GM12878 (cell line): ENCODE measurements around the gene NOL4L. TPM values are rescaled to one million over a fixed set of nuclear protein-coding genes. Genes with fewer than 3 reads are reported as not detected.

Experiments
- ATAC-seq: fragments of 200-7000 bp; cut with Tn5 transposase; 3 replicates; pipeline ENCODE4 v1.9.1; 2020; ENCODE audit warnings: mild to moderate bottlenecking, moderate library complexity
- BruUV-seq: library from RNA; stranded (reverse); fragments of 400-500 nt; replicated peaks from 2 replicates; lab custom pipeline; 2021; lab: Mats Ljungman, UMichigan
- CTCF ChIA-PET: fragments of 300-600 bp; sonication (Branson Sonifier 250); formaldehyde crosslinking; extraction: SDS; loops from one replicate; lab custom pipeline; 2021; ENCODE audit warnings: inconsistent platforms; lab: Yijun Ruan, JAX
- POLR2A ChIA-PET: fragments of 350-600 bp; formaldehyde crosslinking; extraction: SDS; loops from one replicate; lab custom pipeline; 2021; ENCODE audit warnings: inconsistent platforms; lab: Charles Lee
- RAD21 ChIA-PET: fragments of 300-600 bp; sonication (Branson Sonifier 250); formaldehyde crosslinking; loops from one replicate; lab custom pipeline; 2023; ENCODE audit warnings: antibody characterized with exemption; ENCODE audit not compliant: unreplicated experiment; lab: Charles Lee
- SMC1A ChIA-PET: fragments of 300-600 bp; sonication (Branson Sonifier 250); formaldehyde crosslinking; loops from one replicate; lab custom pipeline; 2023; ENCODE audit not compliant: unreplicated experiment, uncharacterized antibody; lab: Charles Lee
- DNase-seq: peaks from one replicate; pipeline ENCODE4 v3.0.0-alpha.2; 2011; ENCODE audit warnings: low read depth, low spot score
- FAIRE-seq: peaks from 3 replicates; lab custom pipeline; 2011; peaks lifted over from hg19 to GRCh38; lab: Jason Lieb, UNC
- H2AFZ ChIP-seq: 2 replicates; pipeline ENCODE4 v1.6.0; 2011; ENCODE audit warnings: low read depth, low read length, control low read depth; ENCODE audit not compliant: control insufficient read depth
- H3K27ac ChIP-seq: 2 replicates; pipeline ENCODE4 v1.5.1; 2011; ENCODE audit warnings: control low read depth; ENCODE audit not compliant: control insufficient read depth, insufficient read depth
- H3K27me3 ChIP-seq, 2 experiments: replicated peaks in 1 of 2; 2 replicates each; pipeline versions ENCODE4 v1.6.0 to v1.6.1; 2011; ENCODE audit warnings: low read length in 1 of 2; ENCODE audit not compliant: control insufficient read depth in 2 of 2, insufficient read depth in 2 of 2
- H3K36me3 ChIP-seq, 2 experiments: 2 replicates each; pipeline ENCODE4 v1.5.1; 2011; ENCODE audit warnings: low read length in 1 of 2; ENCODE audit not compliant: control insufficient read depth in 2 of 2, insufficient read depth in 2 of 2
- H3K4me1 ChIP-seq: 2 replicates; pipeline ENCODE4 v1.6.1; 2011; ENCODE audit warnings: mild to moderate bottlenecking, low read length, moderate library complexity, mixed read lengths; ENCODE audit not compliant: control insufficient read depth, insufficient read depth
- H3K4me2 ChIP-seq: 2 replicates; pipeline ENCODE4 v1.6.0; 2011; ENCODE audit warnings: control low read depth; ENCODE audit not compliant: control insufficient read depth, insufficient read depth
- H3K4me3 ChIP-seq: fragments of 200-600 bp; sonication (generic); 2 replicates; pipeline ENCODE4 v1.5.1; 2016
- H3K79me2 ChIP-seq: 2 replicates; pipeline ENCODE4 v1.6.0; 2011; ENCODE audit warnings: low read length; ENCODE audit not compliant: control insufficient read depth, insufficient read depth
- H3K9ac ChIP-seq: 2 replicates; pipeline ENCODE4 v1.8.0; 2011; ENCODE audit warnings: low read length, control low read depth, mixed read lengths; ENCODE audit not compliant: control insufficient read depth, insufficient read depth
- H3K9me3 ChIP-seq: replicated peaks from 3 replicates; pipeline ENCODE4 v1.5.1; 2011; ENCODE audit warnings: mild to moderate bottlenecking, low read length; ENCODE audit not compliant: control insufficient read depth, insufficient read depth
- H4K20me1 ChIP-seq: 2 replicates; pipeline ENCODE4 v1.6.0; 2011; ENCODE audit not compliant: control insufficient read depth, insufficient read depth
- CEBPB ChIP-seq, 2 experiments: fragments of 150-350 bp in 1 of 2; IDR thresholded peaks; 2 replicates each; pipeline ENCODE4 v1.6.1; 2012 to 2014; ENCODE audit warnings: low read depth in 2 of 2, low read length in 2 of 2, borderline replicate concordance in 1 of 2, inconsistent platforms in 1 of 2
- FOXM1 ChIP-seq: IDR thresholded peaks from 2 replicates; pipeline ENCODE4 v1.6.1; 2012; ENCODE audit warnings: low read depth, mild to moderate bottlenecking, inconsistent platforms, low read length, moderate library complexity
- IRF5 ChIP-seq: fragments of 450-650 bp; IDR thresholded peaks from 2 replicates; pipeline ENCODE4 v1.6.1; 2017; ENCODE audit warnings: borderline replicate concordance
- MAX ChIP-seq: IDR thresholded peaks from 2 replicates; pipeline ENCODE4 v1.6.1; 2012; ENCODE audit warnings: low read depth, low read length, improper control_type of control experiment
- RUNX3 ChIP-seq: IDR thresholded peaks from 2 replicates; pipeline ENCODE4 v1.6.1; 2012; ENCODE audit warnings: low read length, inconsistent platforms
- ZNF24 ChIP-seq: fragments of 450-650 bp; IDR thresholded peaks from 2 replicates; pipeline ENCODE4 v1.6.1; 2017; ENCODE audit warnings: antibody characterized with exemption, mild to moderate bottlenecking
- ZNF687 ChIP-seq: fragments of 450-650 bp; IDR thresholded peaks from 2 replicates; pipeline ENCODE4 v1.6.1; 2017; ENCODE audit warnings: mild to moderate bottlenecking, moderate library complexity
- WGBS: methylation state at CpG from one replicate; pipeline ENCODE4 v1.1.6; 2016; ENCODE audit warnings: low lambda C conversion rate; ENCODE audit not compliant: insufficient replicate concordance, insufficient coverage; ENCODE audit errors: missing lambda C conversion rate; 5-methylcytosine and 5-hydroxymethylcytosine counted together
- in situ Hi-C: fragments of 300-500 bp; cut with MboI; formaldehyde crosslinking; loops from 9 replicates; pipeline ENCODE4 v1.14.3; 2018; ENCODE audit warnings: mixed read lengths
- intact Hi-C: fragments of 100-400 bp; cut with micrococcal nuclease; formaldehyde crosslinking; loops from one replicate; pipeline ENCODE4 v1.14.2; 2022; ENCODE audit not compliant: unreplicated experiment
- polyA plus RNA-seq, 11 experiments: library from polyadenylated mRNA; depleted of rRNA in 4 of 11; unstranded in 6 of 11; stranded (reverse) in 5 of 11; fragments of >200 nt; fragmentation: Nextera tagmentation in 4 of 11; fragmentation: Illumina TruSeq in 1 of 11; extraction: Ambion mirVana in 4 of 11; extraction: Trizol in 1 of 11; gene quantifications; 1 replicate in 1 of 11; 2 replicates in 10 of 11; pipeline versions ENCODE4 v1.2.1 to v1.2.3, GENCODE V29; 2011 to 2016; ENCODE audit warnings: inconsistent platforms in 2 of 11, missing spikeins in 2 of 11, low read depth in 1 of 11
- total RNA-seq, 4 experiments: library from RNA; depleted of rRNA in 3 of 4; stranded (reverse); fragments of >200 nt in 3 of 4; fragmentation: Illumina TruSeq in 1 of 4; extraction: Trizol in 1 of 4; gene quantifications; 2 replicates each; pipeline versions ENCODE4 v1.2.1 to v1.2.3, GENCODE V29; 2013 to 2021
- TF ChIP-seq, protein P1 (sequence below): fragments of 450-650 bp; IDR thresholded peaks from 2 replicates; pipeline ENCODE4 v1.6.1; 2016; ENCODE audit warnings: mild to moderate bottlenecking, moderate library complexity, borderline replicate concordance
- TF ChIP-seq, protein P2 (sequence below): fragments of 450-650 bp; IDR thresholded peaks from 2 replicates; pipeline ENCODE4 v1.6.1; 2016; ENCODE audit warnings: mild to moderate bottlenecking

Gene NOL4L
- total and polyA plus RNA-seq, 10 of the 15 experiments (the other 5 are each of a cell fraction or from before 2014, with no cell fraction given) = 2.3 to 24.0 (median 8.0) TPM

- FAIRE-seq (no peak), ATAC-seq (no peak), DNase-seq (no peak)
- no peak overlapping the region for H3K4me2 ChIP-seq
- TF ChIP-seq, protein P1, sequence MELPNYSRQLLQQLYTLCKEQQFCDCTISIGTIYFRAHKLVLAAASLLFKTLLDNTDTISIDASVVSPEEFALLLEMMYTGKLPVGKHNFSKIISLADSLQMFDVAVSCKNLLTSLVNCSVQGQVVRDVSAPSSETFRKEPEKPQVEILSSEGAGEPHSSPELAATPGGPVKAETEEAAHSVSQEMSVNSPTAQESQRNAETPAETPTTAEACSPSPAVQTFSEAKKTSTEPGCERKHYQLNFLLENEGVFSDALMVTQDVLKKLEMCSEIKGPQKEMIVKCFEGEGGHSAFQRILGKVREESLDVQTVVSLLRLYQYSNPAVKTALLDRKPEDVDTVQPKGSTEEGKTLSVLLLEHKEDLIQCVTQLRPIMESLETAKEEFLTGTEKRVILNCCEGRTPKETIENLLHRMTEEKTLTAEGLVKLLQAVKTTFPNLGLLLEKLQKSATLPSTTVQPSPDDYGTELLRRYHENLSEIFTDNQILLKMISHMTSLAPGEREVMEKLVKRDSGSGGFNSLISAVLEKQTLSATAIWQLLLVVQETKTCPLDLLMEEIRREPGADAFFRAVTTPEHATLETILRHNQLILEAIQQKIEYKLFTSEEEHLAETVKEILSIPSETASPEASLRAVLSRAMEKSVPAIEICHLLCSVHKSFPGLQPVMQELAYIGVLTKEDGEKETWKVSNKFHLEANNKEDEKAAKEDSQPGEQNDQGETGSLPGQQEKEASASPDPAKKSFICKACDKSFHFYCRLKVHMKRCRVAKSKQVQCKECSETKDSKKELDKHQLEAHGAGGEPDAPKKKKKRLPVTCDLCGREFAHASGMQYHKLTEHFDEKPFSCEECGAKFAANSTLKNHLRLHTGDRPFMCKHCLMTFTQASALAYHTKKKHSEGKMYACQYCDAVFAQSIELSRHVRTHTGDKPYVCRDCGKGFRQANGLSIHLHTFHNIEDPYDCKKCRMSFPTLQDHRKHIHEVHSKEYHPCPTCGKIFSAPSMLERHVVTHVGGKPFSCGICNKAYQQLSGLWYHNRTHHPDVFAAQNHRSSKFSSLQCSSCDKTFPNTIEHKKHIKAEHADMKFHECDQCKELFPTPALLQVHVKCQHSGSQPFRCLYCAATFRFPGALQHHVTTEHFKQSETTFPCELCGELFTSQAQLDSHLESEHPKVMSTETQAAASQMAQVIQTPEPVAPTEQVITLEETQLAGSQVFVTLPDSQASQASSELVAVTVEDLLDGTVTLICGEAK = no peak
- TF ChIP-seq ZNF687 = no peak
- no peak for TF ChIP-seq RUNX3
- no peak for TF ChIP-seq ZNF24
- no peak for TF ChIP-seq FOXM1
- no peak for TF ChIP-seq MAX
- TF ChIP-seq, protein P2, sequence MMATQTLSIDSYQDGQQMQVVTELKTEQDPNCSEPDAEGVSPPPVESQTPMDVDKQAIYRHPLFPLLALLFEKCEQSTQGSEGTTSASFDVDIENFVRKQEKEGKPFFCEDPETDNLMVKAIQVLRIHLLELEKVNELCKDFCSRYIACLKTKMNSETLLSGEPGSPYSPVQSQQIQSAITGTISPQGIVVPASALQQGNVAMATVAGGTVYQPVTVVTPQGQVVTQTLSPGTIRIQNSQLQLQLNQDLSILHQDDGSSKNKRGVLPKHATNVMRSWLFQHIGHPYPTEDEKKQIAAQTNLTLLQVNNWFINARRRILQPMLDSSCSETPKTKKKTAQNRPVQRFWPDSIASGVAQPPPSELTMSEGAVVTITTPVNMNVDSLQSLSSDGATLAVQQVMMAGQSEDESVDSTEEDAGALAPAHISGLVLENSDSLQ = no peak
- no peak for TF ChIP-seq CEBPB (IDR thresholded peaks at IDR 0.05; ENCODE audit: borderline replicate concordance in 1 of 2, low read depth in 2 of 2, low read length in 2 of 2)
- no peak for TF ChIP-seq IRF5
- TF ChIP-seq, all 136 proteins: peak for 0
- H3K79me2 ChIP-seq = no peaks in the 10 kb centered on the region
- WGBS = 85% methylated on average over 14 of the region's 14 CpGs
- no peak overlapping the region for H3K27ac ChIP-seq
- no peak overlapping the region for H3K4me3 ChIP-seq
- RAD21 ChIA-PET = no interaction called here
- H4K20me1 ChIP-seq = no peaks in the 10 kb centered on the region
- H3K9ac ChIP-seq = no peak overlapping the region
- intact Hi-C loops = no loop called here
- no peaks in the 10 kb centered on the region for H3K36me3 ChIP-seq
- SMC1A ChIA-PET = interaction anchor here (0.6 kb wide), 1 partner anchor 326 kb away, joined by 3 read pairs; no protein-coding TSS in a partner anchor
- H3K9me3 ChIP-seq = no peaks in the 10 kb centered on the region
- no peaks in the 10 kb centered on the region for H3K4me1 ChIP-seq
- BruUV-seq = no TSS peak
- no peaks in the 10 kb centered on the region for H3K27me3 ChIP-seq
- POLR2A ChIA-PET = no interaction called here
- in situ Hi-C loops = no loop called here
- CTCF ChIA-PET = no interaction called here
- H2AFZ ChIP-seq = no peak overlapping the region
Measured at GRCh38 chr20:32490942-32491763, 94.0 kb downstream of the NOL4L start.
